Epidermal melanocyte (primary cell): ENCODE results near the gene BCAS1.

Experiments
- DNase-seq: peaks from one replicate; pipeline ENCODE4 v3.0.0; 2011; ENCODE audit warnings: low spot score; ENCODE audit not compliant: insufficient read length

The BCAS1 gene, protein sequence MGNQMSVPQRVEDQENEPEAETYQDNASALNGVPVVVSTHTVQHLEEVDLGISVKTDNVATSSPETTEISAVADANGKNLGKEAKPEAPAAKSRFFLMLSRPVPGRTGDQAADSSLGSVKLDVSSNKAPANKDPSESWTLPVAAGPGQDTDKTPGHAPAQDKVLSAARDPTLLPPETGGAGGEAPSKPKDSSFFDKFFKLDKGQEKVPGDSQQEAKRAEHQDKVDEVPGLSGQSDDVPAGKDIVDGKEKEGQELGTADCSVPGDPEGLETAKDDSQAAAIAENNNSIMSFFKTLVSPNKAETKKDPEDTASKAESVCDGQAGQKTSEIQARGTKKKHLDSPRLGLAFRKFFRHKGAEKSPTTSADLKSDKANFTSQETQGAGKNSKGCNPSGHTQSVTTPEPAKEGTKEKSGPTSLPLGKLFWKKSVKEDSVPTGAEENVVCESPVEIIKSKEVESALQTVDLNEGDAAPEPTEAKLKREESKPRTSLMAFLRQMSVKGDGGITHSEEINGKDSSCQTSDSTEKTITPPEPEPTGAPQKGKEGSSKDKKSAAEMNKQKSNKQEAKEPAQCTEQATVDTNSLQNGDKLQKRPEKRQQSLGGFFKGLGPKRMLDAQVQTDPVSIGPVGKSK

GRCh38 chr20:54070187-54070987 lies at the start of gene BCAS1:
Gene BCAS1, minus strand, starts transcription at chr20:54070594. Its CDS starts 11,876 bp downstream, at chr20:54058718.
- no peak for DNase-seq

- DNase-seq: no peak
Measured at GRCh38 chr20:54119744-54120143, 49.4 kb upstream of the BCAS1 start.

- no peak for DNase-seq
Measured at GRCh38 chr20:54118220-54119001, 48.0 kb upstream of the BCAS1 start.

GRCh38 chr20:54116550-54117235 lies 46.3 kb upstream of the BCAS1 start:
- DNase-seq: no peak

- no peak for DNase-seq
Measured at GRCh38 chr20:54115172-54115854, 44.9 kb upstream of the BCAS1 start.

DNA sequence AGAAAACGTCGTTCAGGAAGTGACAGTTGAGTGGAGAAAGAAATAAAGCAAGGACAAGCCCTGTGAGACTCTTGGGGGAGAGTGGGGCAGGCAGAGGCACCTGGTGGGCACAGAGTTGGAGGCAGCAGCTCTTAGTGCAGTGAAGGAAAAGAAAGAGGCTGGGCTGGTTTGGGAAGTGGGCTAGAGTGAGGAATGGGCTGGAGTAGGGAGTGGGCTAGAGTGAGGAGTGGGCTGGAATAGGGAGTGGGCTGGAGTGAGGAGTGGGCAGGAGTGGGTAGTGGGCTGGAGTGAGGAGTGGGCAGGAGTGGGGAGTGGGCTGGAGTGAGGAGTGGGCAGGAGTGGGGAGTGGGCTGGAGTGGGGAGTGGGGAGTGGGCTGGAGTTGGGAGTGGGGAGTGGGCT lies 43.7 kb upstream of the BCAS1 start:
- DNase-seq: no peak

GRCh38 chr20:54113566-54113965 lies 43.2 kb upstream of the BCAS1 start:
- no peak for DNase-seq

DNA sequence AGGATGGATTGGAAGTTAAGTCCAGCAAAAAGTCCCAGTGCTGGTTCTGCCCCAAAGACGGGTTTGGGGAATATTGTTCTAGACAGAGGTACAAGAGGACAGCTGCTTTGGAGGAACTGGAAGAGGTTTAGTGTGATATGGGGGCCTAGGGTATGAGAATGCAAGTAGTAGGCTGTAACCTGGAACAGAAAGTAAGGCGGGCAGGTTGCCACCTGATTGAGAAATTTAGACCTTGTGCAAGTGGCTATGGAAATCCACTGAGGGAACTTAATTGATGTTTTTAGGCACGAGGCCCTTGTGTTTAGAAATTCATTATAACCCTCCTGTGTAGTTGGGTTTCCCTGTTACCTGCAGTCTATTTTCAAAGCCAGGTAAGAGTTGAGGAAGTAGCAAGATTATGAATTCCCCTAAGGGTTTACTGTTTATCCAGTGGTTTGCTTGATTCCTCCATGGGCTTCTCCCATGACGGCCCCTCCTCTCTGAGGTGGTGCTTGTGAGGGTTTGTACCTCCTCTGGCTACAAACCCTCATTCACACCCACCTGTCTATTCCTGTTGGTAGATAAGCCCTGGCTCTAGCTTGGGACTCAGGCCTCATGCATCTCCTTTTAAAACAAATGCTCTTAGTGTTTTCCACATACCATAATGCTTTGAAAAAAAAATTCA lies 42.0 kb upstream of the BCAS1 start:
- no peak for DNase-seq

DNA sequence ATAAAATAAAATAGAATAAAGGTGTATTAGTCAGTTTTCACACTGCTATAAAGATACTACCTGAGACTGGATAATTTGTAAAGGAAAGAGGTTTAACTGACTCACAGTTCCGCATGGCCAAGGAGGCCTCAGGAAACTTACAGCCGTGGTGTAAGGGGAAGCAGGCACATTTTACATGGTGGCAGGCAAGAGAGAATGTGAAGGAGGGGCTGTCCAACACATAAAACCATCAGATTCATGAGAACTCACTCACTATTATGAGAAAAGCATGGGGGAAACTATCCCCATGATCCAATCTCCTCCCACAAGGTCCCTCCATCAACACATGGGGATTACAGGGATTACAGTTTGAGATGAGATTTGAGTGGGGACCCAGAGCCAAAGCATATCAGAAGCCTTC lies 41.1 kb upstream of the BCAS1 start:
- DNase-seq: no peak

- no peak for DNase-seq
Measured at GRCh38 chr20:54110457-54110856, 40.1 kb upstream of the BCAS1 start.

GRCh38 chr20:54110041-54110440 lies 39.6 kb upstream of the BCAS1 start:
- DNase-seq: no peak

DNA sequence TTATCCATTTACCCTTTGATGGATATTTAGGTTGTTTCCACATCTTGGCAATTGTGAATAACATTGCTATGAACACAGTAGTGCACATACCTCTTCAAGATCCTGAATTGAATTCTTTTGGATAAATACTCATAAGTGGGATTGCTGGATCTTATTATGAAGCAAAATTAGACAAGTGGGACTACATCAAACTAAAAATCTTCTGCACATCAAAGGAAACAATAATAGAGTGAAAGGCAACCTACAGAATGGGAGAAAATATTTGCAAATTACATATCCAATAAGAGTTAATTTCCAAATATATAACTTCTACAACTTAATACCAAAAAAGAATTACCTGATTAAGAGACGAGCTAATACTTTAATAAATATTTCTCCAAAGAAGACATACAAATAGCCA lies 38.4 kb upstream of the BCAS1 start:
- DNase-seq: no peak

GRCh38 chr20:54108326-54108642 lies 37.9 kb upstream of the BCAS1 start:
- DNase-seq: no peak

DNA sequence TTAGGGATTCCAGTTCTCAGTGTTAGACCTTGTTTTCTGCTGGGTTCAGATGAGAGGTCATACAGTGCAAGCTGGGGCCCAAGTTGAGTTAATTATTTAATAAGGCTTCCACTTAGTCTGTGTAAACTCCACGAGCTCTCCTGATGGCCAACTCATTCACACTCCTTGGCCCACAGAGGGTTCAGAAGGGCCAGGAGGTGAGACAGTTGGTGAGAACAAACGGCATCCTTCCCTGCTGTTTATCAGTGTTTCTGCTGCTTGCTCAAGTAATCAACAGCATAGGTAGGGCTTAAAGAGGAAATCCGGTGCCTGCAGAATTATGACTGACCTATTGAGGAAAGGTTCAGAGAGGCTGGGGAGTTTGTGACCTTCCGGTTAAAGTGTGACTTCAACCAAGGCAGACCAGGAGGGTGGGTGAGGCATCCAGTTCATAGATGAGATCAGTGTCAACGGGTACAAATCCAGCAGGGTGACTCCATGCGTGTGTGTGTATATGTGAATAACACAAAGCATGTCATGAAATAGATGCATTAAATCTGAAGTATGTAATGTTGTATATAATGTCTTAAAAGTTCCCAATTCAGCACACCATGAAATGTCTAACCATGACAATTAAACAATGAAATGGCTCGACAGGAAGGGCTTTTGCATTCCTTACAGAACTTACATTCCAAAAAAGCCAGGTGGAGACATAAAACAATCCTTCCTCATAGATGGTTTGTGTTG lies 37.4 kb upstream of the BCAS1 start:
- DNase-seq: no peak

- DNase-seq: no peak
Measured at GRCh38 chr20:54107181-54107580, 36.8 kb upstream of the BCAS1 start.

- DNase-seq: no peak
Measured at GRCh38 chr20:54106162-54106561, 35.8 kb upstream of the BCAS1 start.

GRCh38 chr20:54105653-54106052 lies 35.3 kb upstream of the BCAS1 start:
- DNase-seq: no peak

GRCh38 chr20:54104781-54105180 lies 34.4 kb upstream of the BCAS1 start:
- DNase-seq: no peak
